ENCODE results near the gene TNFAIP2.

Gene TNFAIP2

DNA sequence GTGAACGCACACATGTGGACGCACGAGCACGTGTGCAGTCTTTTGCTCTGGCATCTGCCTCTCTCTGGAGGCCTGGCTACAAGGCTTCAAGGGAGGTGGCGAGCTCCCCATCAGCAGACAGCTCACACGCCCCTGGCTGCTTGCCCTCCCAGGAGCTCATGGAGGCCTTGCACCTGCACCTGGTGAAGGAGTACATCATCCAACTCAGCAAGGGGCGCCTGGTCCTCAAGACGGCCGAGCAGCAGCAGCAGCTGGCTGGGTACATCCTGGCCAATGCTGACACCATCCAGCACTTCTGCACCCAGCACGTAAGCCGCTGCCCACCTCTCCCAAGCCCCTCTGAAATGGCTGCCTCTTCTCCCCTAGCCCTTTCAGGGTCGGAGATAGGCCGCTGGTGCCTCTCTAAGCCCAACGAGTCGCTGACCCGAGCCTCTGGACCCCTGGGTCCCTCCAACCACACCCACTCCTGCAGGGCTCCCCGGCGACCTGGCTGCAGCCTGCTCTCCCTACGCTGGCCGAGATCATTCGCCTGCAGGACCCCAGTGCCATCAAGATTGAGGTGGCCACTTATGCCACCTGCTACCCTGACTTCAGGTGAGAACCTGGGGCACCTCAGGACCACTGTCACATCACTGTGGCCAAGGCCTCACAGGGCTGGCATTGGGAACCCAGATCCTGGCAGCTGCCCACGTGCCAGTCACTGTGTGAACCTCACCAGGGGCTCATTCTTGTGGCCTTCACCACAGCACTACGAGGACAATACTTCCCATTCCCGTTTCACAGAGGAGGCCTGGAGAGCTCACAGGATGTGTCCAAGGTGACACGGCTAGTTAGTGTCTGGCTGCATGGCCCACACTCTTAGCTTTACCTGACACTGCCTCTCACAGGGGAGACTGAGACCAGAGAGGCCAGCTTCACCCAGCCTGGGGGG lies 10.2 kb downstream of the TNFAIP2 start:
- TF ChIP-seq CTCF (conservative IDR thresholded peaks at IDR 0.05; ENCODE audit: control insufficient read depth, insufficient read depth, low read depth, low read length) = no peak
- no peak for DNase-seq (ENCODE audit: low read depth)
- no peak overlapping the region for H3K4me3 ChIP-seq (ENCODE audit: control insufficient read depth, low read depth, low read length)

DNA sequence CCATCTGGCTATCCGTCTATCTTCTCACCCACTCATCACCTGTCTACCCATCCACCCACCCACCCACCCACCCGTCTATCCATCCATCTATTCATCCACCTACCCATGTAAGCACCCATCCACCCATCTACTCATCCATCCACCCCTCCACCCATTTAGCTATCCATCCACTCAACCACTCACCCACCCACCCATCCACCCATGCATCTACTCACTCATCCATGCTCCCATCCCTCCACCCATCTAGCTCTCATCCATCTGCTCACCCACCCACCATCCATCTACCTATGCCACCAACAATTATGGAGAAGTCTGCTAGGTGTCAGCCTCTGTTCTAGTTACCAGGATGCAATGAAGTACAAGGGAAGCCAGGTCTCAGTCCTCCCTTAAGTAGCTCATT lies 11.1 kb downstream of the TNFAIP2 start:
- DNase-seq (ENCODE audit: low read depth) = no peak
- H3K4me3 ChIP-seq (ENCODE audit: control insufficient read depth, low read depth, low read length) = no peak overlapping the region
- no peak for TF ChIP-seq CTCF (conservative IDR thresholded peaks at IDR 0.05; ENCODE audit: control insufficient read depth, insufficient read depth, low read depth, low read length)

- no peak for TF ChIP-seq CTCF (conservative IDR thresholded peaks at IDR 0.05; ENCODE audit: control insufficient read depth, insufficient read depth, low read depth, low read length)
Measured at GRCh38 chr14:103134919-103135318, 11.7 kb downstream of the TNFAIP2 start.

GRCh38 chr14:103135333-103136260 lies 12.3 kb downstream of the TNFAIP2 start:
- DNase-seq (ENCODE audit: low read depth) = no peak
- no peak overlapping the region for H3K4me3 ChIP-seq (ENCODE audit: control insufficient read depth, low read depth, low read length)
- TF ChIP-seq CTCF (conservative IDR thresholded peaks at IDR 0.05; ENCODE audit: control insufficient read depth, insufficient read depth, low read depth, low read length) = no peak

More at GRCh38 chr14:103134919-103135318, 11.7 kb downstream of the TNFAIP2 start:
- no peak for DNase-seq (ENCODE audit: low read depth)
- H3K4me3 ChIP-seq (ENCODE audit: control insufficient read depth, low read depth, low read length) = no peak overlapping the region

DNA sequence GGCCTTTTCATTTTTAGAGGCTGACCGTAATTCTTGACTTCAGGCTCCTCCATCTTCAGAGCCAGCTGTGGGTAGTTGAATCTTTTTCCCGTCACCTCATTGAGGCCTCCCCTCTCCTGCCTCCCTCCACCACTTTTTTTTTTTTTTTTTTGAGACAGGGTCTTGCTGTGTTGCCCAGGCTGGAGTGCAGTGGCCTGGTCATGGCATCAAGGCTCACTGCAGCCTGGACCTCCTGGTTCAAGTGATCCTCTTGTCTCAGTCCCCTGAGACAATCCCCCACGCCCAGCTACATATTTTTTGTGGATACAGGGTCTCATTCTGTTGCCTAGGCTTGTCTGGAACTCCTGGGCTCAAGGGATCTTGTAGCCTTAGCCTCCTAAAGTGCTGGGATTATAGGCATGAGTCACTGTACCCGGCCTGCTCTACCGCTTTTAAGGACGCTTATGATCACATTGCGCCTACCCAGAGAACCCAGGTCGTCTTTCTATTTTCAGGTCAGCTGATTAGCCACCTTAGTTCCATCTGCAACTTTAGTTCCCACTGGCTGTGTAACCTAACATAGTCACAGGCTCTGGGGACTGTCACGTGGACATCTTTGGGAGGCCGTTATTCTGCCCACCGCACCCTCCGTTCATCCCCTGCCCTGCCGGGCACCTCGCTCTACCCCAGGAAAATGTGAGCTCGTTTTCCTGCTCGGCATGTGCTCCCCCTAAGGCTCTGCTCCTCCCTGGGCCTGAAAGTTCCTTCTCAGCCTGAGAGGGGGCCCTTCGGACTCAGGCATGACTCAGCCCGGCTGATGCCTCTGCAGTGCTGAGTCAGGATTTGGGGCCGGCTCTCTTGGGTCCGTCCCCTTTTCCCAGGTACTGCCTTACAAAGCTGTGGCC lies 13.4 kb downstream of the TNFAIP2 start:
- peak; percentile 66 for DNase-seq (ENCODE audit: low read depth)
- TF ChIP-seq CTCF (conservative IDR thresholded peaks at IDR 0.05; ENCODE audit: control insufficient read depth, insufficient read depth, low read depth, low read length) = no peak

More for the DNA sequence above, 13.4 kb downstream of the TNFAIP2 start:
- no peak overlapping the region for H3K4me3 ChIP-seq (ENCODE audit: control insufficient read depth, low read depth, low read length)
